HEK293 (cell line): ENCODE data around the gene APOBEC3H.

Experiments used
- CTCF ChIP-seq: fragments of 450-650 bp; formaldehyde crosslinking; IDR thresholded peaks from 2 replicates; pipeline ENCODE4 v1.5.1; 2016; ENCODE audit warnings: missing biosample characterization, missing genetic modification characterization
- YY1 ChIP-seq: fragments of 450-650 bp; formaldehyde crosslinking; IDR thresholded peaks from 2 replicates; pipeline ENCODE4 v1.5.1; 2018; ENCODE audit warnings: missing biosample characterization, missing genetic modification characterization
- ZBTB26 ChIP-seq: fragments of 450-650 bp; formaldehyde crosslinking; optimal IDR thresholded peaks from 2 replicates; pipeline ENCODE3; 2016; ENCODE audit warnings: missing biosample characterization, mild to moderate bottlenecking, missing genetic modification characterization
- ZBTB7A ChIP-seq: fragments of 450-650 bp; formaldehyde crosslinking; IDR thresholded peaks from 2 replicates; pipeline ENCODE4 v1.5.1; 2016; ENCODE audit warnings: low read depth, missing biosample characterization, missing genetic modification characterization
- ZNF138 ChIP-seq: fragments of 450-650 bp; formaldehyde crosslinking; IDR thresholded peaks from 2 replicates; pipeline ENCODE4 v1.5.1; 2016; ENCODE audit warnings: missing biosample characterization, missing genetic modification characterization, borderline replicate concordance
- ZNF146 ChIP-seq: fragments of 450-650 bp; formaldehyde crosslinking; IDR thresholded peaks from 2 replicates; pipeline ENCODE4 v1.5.1; 2016; ENCODE audit warnings: missing biosample characterization, missing genetic modification characterization
- ZNF16 ChIP-seq: fragments of 450-650 bp; formaldehyde crosslinking; IDR thresholded peaks from 2 replicates; pipeline ENCODE4 v1.5.1; 2016; ENCODE audit warnings: low read depth, missing biosample characterization, missing genetic modification characterization
- ZNF362 ChIP-seq: fragments of 450-650 bp; formaldehyde crosslinking; IDR thresholded peaks from 2 replicates; pipeline ENCODE4 v1.5.1; 2016; ENCODE audit warnings: missing biosample characterization, missing genetic modification characterization
- ZNF600 ChIP-seq: fragments of 450-650 bp; formaldehyde crosslinking; IDR thresholded peaks from 2 replicates; pipeline ENCODE4 v1.5.1; 2016; ENCODE audit warnings: missing biosample characterization, missing genetic modification characterization
- ZNF768 ChIP-seq: fragments of 450-650 bp; formaldehyde crosslinking; IDR thresholded peaks from 2 replicates; pipeline ENCODE4 v1.5.1; 2018; ENCODE audit warnings: missing biosample characterization, mild to moderate bottlenecking, missing genetic modification characterization
- ZNF830 ChIP-seq: fragments of 450-650 bp; IDR thresholded peaks from 2 replicates; pipeline ENCODE4 v1.5.0; 2018; ENCODE audit warnings: missing biosample characterization, missing genetic modification characterization, low read depth, mild to moderate bottlenecking, moderate library complexity
- TF ChIP-seq, protein P1 (sequence below): fragments of 450-650 bp; formaldehyde crosslinking; IDR thresholded peaks from 2 replicates; pipeline ENCODE4 v1.5.1; 2016; ENCODE audit warnings: missing biosample characterization, missing genetic modification characterization

- TF ChIP-seq YY1 (tag by site-specific recombination) = no peak
- TF ChIP-seq CTCF (tag by site-specific recombination) = no peak
- TF ChIP-seq ZNF138 (tag by site-specific recombination) = no peak
- TF ChIP-seq ZBTB7A = no peak
- TF ChIP-seq, protein P1, sequence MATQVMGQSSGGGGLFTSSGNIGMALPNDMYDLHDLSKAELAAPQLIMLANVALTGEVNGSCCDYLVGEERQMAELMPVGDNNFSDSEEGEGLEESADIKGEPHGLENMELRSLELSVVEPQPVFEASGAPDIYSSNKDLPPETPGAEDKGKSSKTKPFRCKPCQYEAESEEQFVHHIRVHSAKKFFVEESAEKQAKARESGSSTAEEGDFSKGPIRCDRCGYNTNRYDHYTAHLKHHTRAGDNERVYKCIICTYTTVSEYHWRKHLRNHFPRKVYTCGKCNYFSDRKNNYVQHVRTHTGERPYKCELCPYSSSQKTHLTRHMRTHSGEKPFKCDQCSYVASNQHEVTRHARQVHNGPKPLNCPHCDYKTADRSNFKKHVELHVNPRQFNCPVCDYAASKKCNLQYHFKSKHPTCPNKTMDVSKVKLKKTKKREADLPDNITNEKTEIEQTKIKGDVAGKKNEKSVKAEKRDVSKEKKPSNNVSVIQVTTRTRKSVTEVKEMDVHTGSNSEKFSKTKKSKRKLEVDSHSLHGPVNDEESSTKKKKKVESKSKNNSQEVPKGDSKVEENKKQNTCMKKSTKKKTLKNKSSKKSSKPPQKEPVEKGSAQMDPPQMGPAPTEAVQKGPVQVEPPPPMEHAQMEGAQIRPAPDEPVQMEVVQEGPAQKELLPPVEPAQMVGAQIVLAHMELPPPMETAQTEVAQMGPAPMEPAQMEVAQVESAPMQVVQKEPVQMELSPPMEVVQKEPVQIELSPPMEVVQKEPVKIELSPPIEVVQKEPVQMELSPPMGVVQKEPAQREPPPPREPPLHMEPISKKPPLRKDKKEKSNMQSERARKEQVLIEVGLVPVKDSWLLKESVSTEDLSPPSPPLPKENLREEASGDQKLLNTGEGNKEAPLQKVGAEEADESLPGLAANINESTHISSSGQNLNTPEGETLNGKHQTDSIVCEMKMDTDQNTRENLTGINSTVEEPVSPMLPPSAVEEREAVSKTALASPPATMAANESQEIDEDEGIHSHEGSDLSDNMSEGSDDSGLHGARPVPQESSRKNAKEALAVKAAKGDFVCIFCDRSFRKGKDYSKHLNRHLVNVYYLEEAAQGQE (tag by site-specific recombination) = no peak
- TF ChIP-seq ZNF600 (tag by site-specific recombination) = no peak
- no peak for TF ChIP-seq ZNF146 (tag by site-specific recombination)
- TF ChIP-seq ZNF768 (tag by site-specific recombination) = no peak
- TF ChIP-seq ZNF830 = no peak
- no peak for TF ChIP-seq ZBTB26 (tag by site-specific recombination)
- no peak for TF ChIP-seq ZNF16
- TF ChIP-seq ZNF362 = no peak
These were observed 28.6 kb downstream of the APOBEC3H start for GRCh38 chr22:39125622-39126021.
